Measurements from ENCODE around the gene USP31.

USP31 gene

GRCh38 chr16:23052908-23053580, 96.2 kb downstream of the USP31 start:
- intact Hi-C loops (cut with DNase I; ENCODE audit: low total_unique reads), result no loop called here
- Histone ChIP-seq H3K27me3 (peaks cover 0 to 27% of the 10 kb centered on the region in 2 donors), H3K27ac (no peak overlapping the region), H3K4me1 (no peaks in the 10 kb centered on the region), H3K4me3 (no peak overlapping the region), H3K36me3 (no peaks in the 10 kb centered on the region), H3K9me3 (no peaks in the 10 kb centered on the region)
- DNase-seq, result no peak
- TF ChIP-seq CTCF (IDR thresholded peaks at IDR 0.05), result no peak

- no peak overlapping the region for H3K27ac ChIP-seq
- H3K36me3 ChIP-seq, result no peaks in the 10 kb centered on the region
- no peaks in the 10 kb centered on the region for H3K4me1 ChIP-seq
- H3K9me3 ChIP-seq, result no peaks in the 10 kb centered on the region
- no peak overlapping the region for H3K4me3 ChIP-seq
- DNase-seq, result no peak
- intact Hi-C loops (cut with DNase I; ENCODE audit: low total_unique reads), result no loop called here
- peaks cover 0 to 27% of the 10 kb centered on the region in 2 donors for H3K27me3 ChIP-seq
- no peak for TF ChIP-seq CTCF (IDR thresholded peaks at IDR 0.05)
Measured at GRCh38 chr16:23052221-23052620, 97.0 kb downstream of the USP31 start.

GRCh38 chr16:23051587-23051986, 97.7 kb downstream of the USP31 start:
- Histone ChIP-seq H3K4me3 (no peak overlapping the region), H3K27me3 (peaks cover 0 to 25% of the 10 kb centered on the region in 2 donors), H3K36me3 (no peaks in the 10 kb centered on the region), H3K9me3 (no peaks in the 10 kb centered on the region), H3K4me1 (no peaks in the 10 kb centered on the region), H3K27ac (no peak overlapping the region)
- intact Hi-C loops (cut with DNase I; ENCODE audit: low total_unique reads), result no loop called here
- no peak for TF ChIP-seq CTCF (IDR thresholded peaks at IDR 0.05)
- no peak for DNase-seq

GRCh38 chr16:23048164-23048563, 101.1 kb downstream of the USP31 start:
- no peak for TF ChIP-seq CTCF (IDR thresholded peaks at IDR 0.05)
- H3K9me3 ChIP-seq, result peaks cover 0 to 6% (median 0%) of the 10 kb centered on the region in 3 donors
- H3K4me1 ChIP-seq, result no peaks in the 10 kb centered on the region
- no peak overlapping the region for H3K27ac ChIP-seq
- no peak overlapping the region for H3K4me3 ChIP-seq
- intact Hi-C loops (cut with DNase I; ENCODE audit: low total_unique reads), result no loop called here
- DNase-seq, result no peak
- H3K27me3 ChIP-seq, result peaks cover 0 to 22% of the 10 kb centered on the region in 2 donors
- no peaks in the 10 kb centered on the region for H3K36me3 ChIP-seq

GRCh38 chr16:23045025-23045424, 104.2 kb downstream of the USP31 start:
- DNase-seq, result no peak
- no peak for TF ChIP-seq CTCF (IDR thresholded peaks at IDR 0.05)
- no peak overlapping the region for H3K4me3 ChIP-seq
- no peak overlapping the region for H3K27ac ChIP-seq
- no peaks in the 10 kb centered on the region for H3K4me1 ChIP-seq
- peaks cover 0 to 6% (median 0%) of the 10 kb centered on the region in 3 donors for H3K9me3 ChIP-seq
- no peaks in the 10 kb centered on the region for H3K27me3 ChIP-seq
- H3K36me3 ChIP-seq, result no peaks in the 10 kb centered on the region
- intact Hi-C loops (cut with DNase I; ENCODE audit: low total_unique reads), result no loop called here
